Sigmoid colon (tissue), 4 donors: Measurements from ENCODE around the gene LHPP.

Experiments used
- EP300 ChIP-seq, 4 donors: sonication (generic); formaldehyde crosslinking; IDR thresholded peaks; one replicate each; pipeline ENCODE4 v1.6.1; 2017; ENCODE audit warnings: antibody characterized with exemption in 4 of 4
- POLR2A ChIP-seq, 2 donors: fragments of 450-650 bp; IDR thresholded peaks; one replicate each; pipeline ENCODE4 v1.6.1; 2016; ENCODE audit warnings: antibody characterized with exemption in 2 of 2, mild to moderate bottlenecking in 2 of 2, moderate library complexity in 2 of 2
- POLR2AphosphoS5 ChIP-seq, 4 donors: sonication (generic); formaldehyde crosslinking; IDR thresholded peaks; one replicate each; pipeline ENCODE4 v1.6.1; 2017; ENCODE audit warnings: antibody characterized with exemption in 4 of 4
- TF ChIP-seq, protein P1 (sequence below), 4 experiments: fragments of 450-650 bp in 3 of 4; fragments of 200-600 bp in 1 of 4; IDR thresholded peaks; one replicate each; pipeline ENCODE4 v1.5.1; 2016 to 2019; ENCODE audit warnings: antibody characterized with exemption in 4 of 4, mild to moderate bottlenecking in 3 of 4, moderate library complexity in 2 of 4

DNA sequence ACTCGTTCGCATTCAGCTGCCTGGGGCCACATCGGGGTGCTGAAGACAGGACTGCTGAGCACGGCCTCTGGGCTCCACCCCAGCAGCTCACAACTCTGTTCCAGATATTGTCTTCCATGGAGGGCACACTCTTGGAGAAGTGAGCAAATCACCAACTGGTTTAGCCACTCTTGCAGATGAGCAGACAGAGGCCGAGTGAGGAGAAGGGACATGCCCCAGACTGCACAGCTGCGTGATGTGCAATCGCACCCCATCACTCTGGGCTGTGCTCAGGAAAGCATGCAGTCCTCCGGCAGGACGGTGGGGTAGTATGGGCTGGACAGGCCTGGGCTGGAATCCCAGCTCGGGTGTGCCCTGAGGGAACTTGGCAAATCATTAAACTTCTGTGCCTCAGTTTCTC is 170.9 kb downstream of the LHPP start:
- TF ChIP-seq, protein P1, sequence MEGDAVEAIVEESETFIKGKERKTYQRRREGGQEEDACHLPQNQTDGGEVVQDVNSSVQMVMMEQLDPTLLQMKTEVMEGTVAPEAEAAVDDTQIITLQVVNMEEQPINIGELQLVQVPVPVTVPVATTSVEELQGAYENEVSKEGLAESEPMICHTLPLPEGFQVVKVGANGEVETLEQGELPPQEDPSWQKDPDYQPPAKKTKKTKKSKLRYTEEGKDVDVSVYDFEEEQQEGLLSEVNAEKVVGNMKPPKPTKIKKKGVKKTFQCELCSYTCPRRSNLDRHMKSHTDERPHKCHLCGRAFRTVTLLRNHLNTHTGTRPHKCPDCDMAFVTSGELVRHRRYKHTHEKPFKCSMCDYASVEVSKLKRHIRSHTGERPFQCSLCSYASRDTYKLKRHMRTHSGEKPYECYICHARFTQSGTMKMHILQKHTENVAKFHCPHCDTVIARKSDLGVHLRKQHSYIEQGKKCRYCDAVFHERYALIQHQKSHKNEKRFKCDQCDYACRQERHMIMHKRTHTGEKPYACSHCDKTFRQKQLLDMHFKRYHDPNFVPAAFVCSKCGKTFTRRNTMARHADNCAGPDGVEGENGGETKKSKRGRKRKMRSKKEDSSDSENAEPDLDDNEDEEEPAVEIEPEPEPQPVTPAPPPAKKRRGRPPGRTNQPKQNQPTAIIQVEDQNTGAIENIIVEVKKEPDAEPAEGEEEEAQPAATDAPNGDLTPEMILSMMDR (IDR thresholded peaks at IDR 0.05) = no peak
- TF ChIP-seq POLR2AphosphoS5 (IDR thresholded peaks at IDR 0.05) = no peak
- no peak for TF ChIP-seq EP300 (IDR thresholded peaks at IDR 0.05)
- no peak for TF ChIP-seq POLR2A (IDR thresholded peaks at IDR 0.05)
